ENCODE measurements around the gene CDC42BPA. TPM values are rescaled to one million over a fixed set of nuclear protein-coding genes. Genes with fewer than 3 reads are reported as not detected.
A peak's percentile ranks its signal among the peaks of the same experiment; 100 is the strongest.

CDC42BPA gene
- total and polyA plus RNA-seq, 3 donors from 2014 or later = 39.9 to 109 (median 105) TPM

GRCh38 chr1:227214207-227214606 lies 104.1 kb downstream of the CDC42BPA start:
- Histone ChIP-seq H3K27ac (no peak overlapping the region), H3K9me3 (no peaks in the 10 kb centered on the region), H3K4me3 (no peak overlapping the region), H3K36me3 (ENCODE audit: low read depth, missing control alignments) (no peaks in the 10 kb centered on the region), H3K4me1 (peaks cover 3% of the 10 kb centered on the region), H3K27me3 (no peaks in the 10 kb centered on the region)
- DNase-seq = peak; percentile 37
- TF ChIP-seq POLR2A (IDR thresholded peaks at IDR 0.05) = no peak
- TF ChIP-seq CTCF (IDR thresholded peaks at IDR 0.05) = no peak
- intact Hi-C loops (cut with DNase I; ENCODE audit: low total_unique reads) = no loop called here
- 38 to 52% methylated on average over 3 of the region's 3 CpGs for WGBS, 2 donors

- Histone ChIP-seq H3K27me3 (no peaks in the 10 kb centered on the region), H3K36me3 (ENCODE audit: low read depth, missing control alignments) (no peaks in the 10 kb centered on the region), H3K9me3 (no peaks in the 10 kb centered on the region), H3K4me3 (no peak overlapping the region), H3K27ac (no peak overlapping the region), H3K4me1 (peaks cover 3% of the 10 kb centered on the region)
- intact Hi-C loops (cut with DNase I; ENCODE audit: low total_unique reads) = no loop called here
- no peak for TF ChIP-seq CTCF (IDR thresholded peaks at IDR 0.05)
- no peak for TF ChIP-seq POLR2A (IDR thresholded peaks at IDR 0.05)
- 78 to 79% methylated on average over 4 of the region's 4 CpGs for WGBS, 2 donors
- no peak for DNase-seq
Measured at GRCh38 chr1:227213426-227213825, 104.9 kb downstream of the CDC42BPA start.

- H3K4me1 ChIP-seq = peaks cover 3% of the 10 kb centered on the region
- DNase-seq = no peak
- no peak overlapping the region for H3K27ac ChIP-seq
- no peak overlapping the region for H3K4me3 ChIP-seq
- TF ChIP-seq POLR2A (IDR thresholded peaks at IDR 0.05) = no peak
- TF ChIP-seq CTCF (IDR thresholded peaks at IDR 0.05) = no peak
- no peaks in the 10 kb centered on the region for H3K36me3 ChIP-seq (ENCODE audit: low read depth, missing control alignments)
- WGBS, 2 donors = 87 to 91% methylated on average over 3 of the region's 3 CpGs
- intact Hi-C loops (cut with DNase I; ENCODE audit: low total_unique reads) = no loop called here
- no peaks in the 10 kb centered on the region for H3K27me3 ChIP-seq
- H3K9me3 ChIP-seq = no peaks in the 10 kb centered on the region
Measured at GRCh38 chr1:227212164-227212563, 106.1 kb downstream of the CDC42BPA start.

- Histone ChIP-seq H3K4me3 (no peak overlapping the region), H3K4me1 (peaks cover 3% of the 10 kb centered on the region), H3K9me3 (no peaks in the 10 kb centered on the region), H3K27ac (no peak overlapping the region), H3K27me3 (no peaks in the 10 kb centered on the region), H3K36me3 (ENCODE audit: low read depth, missing control alignments) (no peaks in the 10 kb centered on the region)
- no peak for DNase-seq
- TF ChIP-seq CTCF (IDR thresholded peaks at IDR 0.05) (no peak), POLR2A (IDR thresholded peaks at IDR 0.05) (no peak)
- intact Hi-C loops (cut with DNase I; ENCODE audit: low total_unique reads) = no loop called here
Measured at GRCh38 chr1:227210604-227211003, 107.7 kb downstream of the CDC42BPA start.

GRCh38 chr1:227197064-227197463 lies 121.2 kb downstream of the CDC42BPA start:
- no peak for DNase-seq
- TF ChIP-seq POLR2A (IDR thresholded peaks at IDR 0.05) (no peak), CTCF (IDR thresholded peaks at IDR 0.05) (no peak)
- Histone ChIP-seq H3K4me1 (no peaks in the 10 kb centered on the region), H3K27ac (no peak overlapping the region), H3K4me3 (no peak overlapping the region), H3K36me3 (ENCODE audit: low read depth, missing control alignments) (no peaks in the 10 kb centered on the region), H3K27me3 (no peaks in the 10 kb centered on the region), H3K9me3 (no peaks in the 10 kb centered on the region)
- intact Hi-C loops (cut with DNase I; ENCODE audit: low total_unique reads) = no loop called here
- 84 to 88% methylated on average over 2 of the region's 2 CpGs for WGBS, 2 donors

Measured in testis (tissue), 3 donors.